ENCODE data around the gene TBRG1. TPM values are rescaled to one million over a fixed set of nuclear protein-coding genes. Genes with fewer than 3 reads are reported as not detected.

The TBRG1 gene
- polyA plus RNA-seq, 3 donors, result 14.7 to 26.1 (median 25.9) TPM

- H3K27ac ChIP-seq (ENCODE audit: low read depth, low read length), result no peak overlapping the region
- 18 to 28% (median 26%) methylated on average over 16 of the region's 16 CpGs for whole genome bisulfite sequencing, 3 donors
Measured at GRCh38 chr11:124644426-124645280, 22.0 kb downstream of the TBRG1 start.

DNA sequence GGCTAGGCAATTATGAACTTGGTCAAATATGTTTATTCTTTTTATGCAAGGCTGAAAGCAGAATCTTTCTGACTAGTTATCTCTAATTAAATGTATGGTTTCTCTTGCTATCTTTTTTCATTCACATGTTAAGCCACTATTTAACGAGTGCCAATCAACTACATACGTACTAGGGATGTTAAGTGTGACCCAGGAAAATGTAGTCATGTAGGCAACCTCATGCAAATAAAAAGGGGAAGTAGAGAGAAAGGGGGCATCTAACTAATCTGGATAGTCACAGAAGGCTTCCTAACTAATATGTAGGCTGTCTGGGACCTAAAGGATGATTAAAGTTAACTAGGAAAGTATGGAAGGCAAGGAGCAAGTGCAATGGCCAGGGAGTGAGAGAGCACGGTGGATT, 23.5 kb downstream of the TBRG1 start:
- no peak overlapping the region for H3K27ac ChIP-seq (ENCODE audit: low read depth, low read length)
- 79 to 85% (median 82%) methylated on average over 3 of the region's 3 CpGs for WGBS, 3 donors

GRCh38 chr11:124648610-124649009, 25.9 kb downstream of the TBRG1 start:
- 71 to 81% (median 79%) methylated on average over 6 of the region's 6 CpGs for whole genome bisulfite sequencing, 3 donors
- no peak overlapping the region for H3K27ac ChIP-seq (ENCODE audit: low read depth, low read length)

- WGBS, 3 donors, result 77 to 79% (median 78%) methylated on average over 16 of the region's 16 CpGs
Measured at GRCh38 chr11:124656774-124657630, 34.3 kb downstream of the TBRG1 start.

GRCh38 chr11:124657904-124658303, 35.2 kb downstream of the TBRG1 start:
- no peak overlapping the region for H3K27ac ChIP-seq (ENCODE audit: low read depth, low read length)
- 74 to 85% (median 79%) methylated on average over 5 of the region's 5 CpGs for WGBS, 3 donors

More at GRCh38 chr11:124656774-124657630, 34.3 kb downstream of the TBRG1 start:
- H3K27ac ChIP-seq (ENCODE audit: low read depth, low read length), result no peak overlapping the region

DNA sequence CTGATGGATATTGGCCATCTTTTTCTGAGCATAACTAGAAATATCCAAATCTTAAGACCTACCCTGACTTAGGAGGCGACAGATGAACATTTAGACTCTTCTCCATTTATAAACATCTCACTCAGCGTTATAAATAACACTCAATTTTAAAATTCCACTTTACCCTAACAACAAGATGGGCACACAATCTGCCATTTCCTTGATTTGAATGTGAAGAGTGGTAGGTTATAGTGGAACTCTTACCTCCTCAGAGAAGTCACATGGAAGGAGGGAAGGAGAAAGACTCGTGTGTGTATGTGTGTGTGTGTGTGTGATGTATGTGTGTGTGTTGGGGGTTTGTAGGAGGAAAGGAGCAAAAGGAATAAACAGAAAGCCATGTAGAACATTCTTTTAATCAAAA, 35.8 kb downstream of the TBRG1 start:
- 86 to 90% (median 86%) methylated on average over 3 of the region's 3 CpGs for WGBS, 3 donors
- no peak overlapping the region for H3K27ac ChIP-seq (ENCODE audit: low read depth, low read length)

DNA sequence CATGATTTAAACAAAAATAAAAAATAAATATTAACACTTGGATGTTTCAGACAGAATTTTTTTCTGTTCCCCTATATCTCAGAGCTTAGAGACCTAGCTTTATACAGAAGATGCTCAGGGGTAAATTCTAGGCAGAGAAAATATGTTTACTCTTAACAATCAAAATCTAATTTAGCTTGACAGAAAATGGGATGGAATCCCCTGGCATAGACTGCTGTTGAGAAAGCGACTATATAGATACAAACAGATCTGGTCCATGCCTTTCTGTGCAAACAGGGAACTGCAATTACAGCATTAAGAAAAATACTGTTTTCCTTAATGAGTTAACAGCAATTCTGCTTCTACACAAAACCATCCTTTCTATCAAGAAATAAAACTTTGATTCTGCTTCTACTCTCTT, 36.3 kb downstream of the TBRG1 start:
- H3K27ac ChIP-seq (ENCODE audit: low read depth, low read length), result no peak overlapping the region
- WGBS, 3 donors, result 91 to 97% (median 91%) methylated on average over 1 of the region's 1 CpG

GRCh38 chr11:124661553-124661952, 38.9 kb downstream of the TBRG1 start:
- no peak overlapping the region for H3K27ac ChIP-seq (ENCODE audit: low read depth, low read length)

- 84 to 90% (median 89%) methylated on average over 4 of the region's 4 CpGs for WGBS, 3 donors
- no peak overlapping the region for H3K27ac ChIP-seq (ENCODE audit: low read depth, low read length)
Measured at GRCh38 chr11:124662106-124662505, 39.4 kb downstream of the TBRG1 start.

DNA sequence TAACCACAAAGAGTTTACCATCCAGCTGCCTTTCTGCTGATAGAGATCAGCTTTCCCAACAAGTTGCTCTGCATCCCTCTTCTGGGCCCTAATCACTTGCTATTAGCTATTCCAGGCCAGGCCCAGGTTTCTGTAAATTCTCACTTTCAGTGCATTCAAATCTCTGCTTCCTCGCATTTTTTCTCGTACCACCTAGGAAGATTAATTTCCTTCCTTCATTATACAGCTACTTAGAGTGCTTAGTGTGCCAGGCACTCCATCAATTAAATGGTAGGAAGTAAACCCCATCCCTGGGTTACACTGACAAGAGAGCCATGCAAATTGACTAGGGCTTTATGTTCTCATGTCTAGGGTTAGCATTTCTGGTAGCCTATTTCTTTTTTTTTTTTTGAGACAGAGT, 41.2 kb downstream of the TBRG1 start:
- 84 to 97% (median 88%) methylated on average over 2 of the region's 2 CpGs for WGBS, 3 donors

GRCh38 chr11:124667601-124668000, 44.9 kb downstream of the TBRG1 start:
- H3K27ac ChIP-seq (ENCODE audit: low read depth, low read length), result no peak overlapping the region
- WGBS, 3 donors, result 96 to 97% (median 96%) methylated on average over 3 of the region's 3 CpGs

More for the DNA sequence above, 41.2 kb downstream of the TBRG1 start:
- no peak overlapping the region for H3K27ac ChIP-seq (ENCODE audit: low read depth, low read length)

DNA sequence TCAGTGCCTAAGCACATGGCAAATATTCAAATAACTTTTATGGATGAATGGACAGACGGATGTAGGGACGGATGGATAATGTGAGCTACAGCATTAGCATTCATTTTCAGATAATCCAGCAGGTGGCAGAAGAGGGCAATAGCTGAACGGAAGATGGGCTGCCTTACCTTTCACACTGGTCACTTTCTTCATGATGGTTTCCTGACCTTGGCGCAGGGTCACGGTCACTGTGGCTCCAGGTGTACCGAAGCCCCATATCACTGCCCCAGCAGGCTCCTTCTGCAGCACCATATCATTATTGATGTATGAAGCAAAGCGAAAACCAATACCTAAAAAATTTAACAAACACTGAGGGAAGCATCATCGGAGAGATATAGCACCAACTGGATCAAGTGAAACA, 46.5 kb downstream of the TBRG1 start:
- WGBS, 3 donors, result 18 to 27% (median 27%) methylated on average over 8 of the region's 8 CpGs

GRCh38 chr11:124670732-124671131, 48.1 kb downstream of the TBRG1 start:
- H3K27ac ChIP-seq (ENCODE audit: low read depth, low read length), result no peak overlapping the region
- 31 to 70% (median 48%) methylated on average over 3 of the region's 3 CpGs for WGBS, 3 donors

More for the DNA sequence above, 46.5 kb downstream of the TBRG1 start:
- no peak overlapping the region for H3K27ac ChIP-seq (ENCODE audit: low read depth, low read length)

DNA sequence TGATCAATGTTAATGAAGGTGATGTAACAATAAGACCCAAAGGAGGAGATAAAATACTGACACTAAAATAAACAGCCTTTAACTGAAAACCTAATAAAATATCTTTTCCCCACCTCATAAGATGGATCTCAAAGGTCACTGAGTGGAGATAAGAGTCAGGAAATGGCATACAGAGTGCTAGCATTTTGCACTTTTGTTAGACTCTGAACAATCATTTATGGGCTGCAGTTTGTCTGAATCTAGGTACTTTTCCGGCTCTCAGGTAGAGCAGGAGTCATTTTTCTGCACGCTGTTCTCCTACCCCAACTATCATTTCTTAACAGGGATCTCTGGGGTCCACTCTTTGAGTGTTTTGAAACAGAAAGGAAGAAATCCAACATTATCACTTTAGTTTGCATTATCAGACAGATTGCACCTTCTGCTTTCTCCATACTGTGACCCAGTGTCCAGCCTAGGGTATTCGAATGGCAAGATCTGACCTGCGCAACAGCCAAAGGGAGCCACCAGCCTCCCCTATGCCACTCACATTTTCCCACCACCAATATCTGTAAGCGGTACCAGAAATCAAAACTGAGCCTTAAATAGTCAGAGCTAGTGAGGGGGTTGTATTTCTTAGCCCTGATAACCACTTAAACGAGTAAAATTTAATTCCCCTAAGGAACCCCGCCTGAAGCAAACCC, 50.0 kb downstream of the TBRG1 start:
- 51 to 59% (median 57%) methylated on average over 7 of the region's 7 CpGs for WGBS, 3 donors
- peak overlapping the region; percentile 86 for H3K27ac ChIP-seq (ENCODE audit: low read depth, low read length)

- peak within 1 kb of the TSS; percentile 86 for H3K27ac ChIP-seq (ENCODE audit: low read depth, low read length)
- WGBS, 3 donors, result 0% methylated on average over 57 to 58 of the region's 58 CpGs
Measured at GRCh38 chr11:124673333-124674167, 50.9 kb downstream of the TBRG1 start, which contains the start of the genes SIAE and SPA17. TSS of gene SIAE (minus strand) at chr11:124673739. CDS start at chr11:124673708, 31 bp downstream. TSS of gene SPA17 (plus strand) at chr11:124673904. CDS start at chr11:124675265, 1,361 bp downstream.

- peak overlapping the region; percentile 72 for H3K27ac ChIP-seq (ENCODE audit: low read depth, low read length)
- WGBS, 3 donors, result 18 to 40% (median 38%) methylated on average over 18 of the region's 18 CpGs
Measured at GRCh38 chr11:124674168-124674517, 51.5 kb downstream of the TBRG1 start.

- 72 to 84% (median 75%) methylated on average over 5 of the region's 5 CpGs for WGBS, 3 donors
- H3K27ac ChIP-seq (ENCODE audit: low read depth, low read length), result no peak overlapping the region
Measured at GRCh38 chr11:124674571-124674970, 51.9 kb downstream of the TBRG1 start.

DNA sequence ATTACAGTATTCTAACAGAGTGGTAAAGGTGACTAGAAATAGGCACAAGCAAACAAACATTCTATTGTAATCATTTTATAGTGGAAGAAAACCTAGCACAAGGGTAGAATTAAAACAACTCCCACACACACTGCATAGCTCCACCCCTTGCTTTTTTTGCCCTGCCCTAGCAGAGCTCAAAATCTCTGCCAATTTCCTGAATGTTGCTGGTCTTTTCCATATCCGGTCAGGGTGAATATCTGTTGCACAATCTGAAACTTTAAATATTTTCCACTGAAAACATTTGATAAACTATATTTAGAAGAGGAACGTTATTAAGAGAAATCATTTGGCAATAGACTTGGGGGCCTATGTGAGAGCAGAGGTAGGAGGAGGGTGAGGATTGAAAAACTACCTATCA, 53.7 kb downstream of the TBRG1 start:
- 5 to 7% (median 5%) methylated on average over 2 of the region's 2 CpGs for WGBS, 3 donors
- no peak overlapping the region for H3K27ac ChIP-seq (ENCODE audit: low read depth, low read length)
